Kidney epithelial cell (primary cell): ENCODE results near the gene CASK. TPM values are rescaled to one million over a fixed set of nuclear protein-coding genes. Genes with fewer than 3 reads are reported as not detected.

ENCODE experiments used
- DNase-seq: peaks from one replicate; pipeline ENCODE4 v3.0.0-alpha.2; 2010; ENCODE audit warnings: low read depth
- H3K27me3 ChIP-seq: 2 replicates; pipeline ENCODE4 v1.6.0; 2011; ENCODE audit warnings: low read length; ENCODE audit not compliant: control insufficient read depth, insufficient read depth
- H3K36me3 ChIP-seq: 2 replicates; pipeline ENCODE4 v1.5.1; 2011; ENCODE audit warnings: low read length; ENCODE audit not compliant: control insufficient read depth, insufficient read depth
- H3K4me3 ChIP-seq: 2 replicates; pipeline ENCODE4 v1.5.1; 2011; ENCODE audit warnings: low read depth, mild to moderate bottlenecking, control low read depth, low read length
- CTCF ChIP-seq: IDR thresholded peaks from 2 replicates; pipeline ENCODE4 v1.5.1; 2011; ENCODE audit warnings: mild to moderate bottlenecking, moderate library complexity, low read length, control low read depth, inconsistent platforms; ENCODE audit not compliant: insufficient read depth, poor library complexity, severe bottlenecking
- total RNA-seq: library from RNA; depleted of rRNA; stranded (reverse); fragments of >200 nt; gene quantifications from 2 replicates; pipeline ENCODE4 v1.2.3, GENCODE V29; 2015

Gene CASK
- total RNA-seq, 1 donor from 2014 or later, result 69.1 TPM

- DNase-seq, result no peak
- H3K36me3 ChIP-seq, result no peaks in the 10 kb centered on the region
- H3K27me3 ChIP-seq, result no peaks in the 10 kb centered on the region
- TF ChIP-seq CTCF, result no peak
- no peak overlapping the region for H3K4me3 ChIP-seq
These were observed 394.1 kb downstream of the CASK start for GRCh38 chrX:41529221-41529620.

- H3K27me3 ChIP-seq, result no peaks in the 10 kb centered on the region
- DNase-seq, result no peak
- no peaks in the 10 kb centered on the region for H3K36me3 ChIP-seq
- no peak for TF ChIP-seq CTCF
- H3K4me3 ChIP-seq, result no peak overlapping the region
These were observed 394.6 kb downstream of the CASK start for GRCh38 chrX:41528784-41529183.

GRCh38 chrX:41526925-41527324, 396.4 kb downstream of the CASK start:
- no peaks in the 10 kb centered on the region for H3K27me3 ChIP-seq
- peak; percentile 18 for DNase-seq
- peaks cover 2% of the 10 kb centered on the region for H3K36me3 ChIP-seq
- no peak overlapping the region for H3K4me3 ChIP-seq
- TF ChIP-seq CTCF, result no peak

- Histone ChIP-seq H3K36me3 (peaks cover 2% of the 10 kb centered on the region), H3K4me3 (no peak overlapping the region), H3K27me3 (no peaks in the 10 kb centered on the region)
- DNase-seq, result no peak
- TF ChIP-seq CTCF, result no peak
These were observed 397.1 kb downstream of the CASK start for GRCh38 chrX:41526271-41526670.

- Histone ChIP-seq H3K4me3 (no peak overlapping the region), H3K36me3 (peaks cover 2% of the 10 kb centered on the region), H3K27me3 (no peaks in the 10 kb centered on the region)
- DNase-seq, result no peak
- no peak for TF ChIP-seq CTCF
These were observed 400.7 kb downstream of the CASK start for GRCh38 chrX:41522671-41523070.

GRCh38 chrX:41522081-41522480, 401.3 kb downstream of the CASK start:
- TF ChIP-seq CTCF, result no peak
- Histone ChIP-seq H3K4me3 (no peak overlapping the region), H3K36me3 (peaks cover 2% of the 10 kb centered on the region), H3K27me3 (no peaks in the 10 kb centered on the region)
- no peak for DNase-seq
